Endothelial cell of umbilical vein (primary cell): ENCODE data around the gene CCIN. TPM values are rescaled to one million over a fixed set of nuclear protein-coding genes. Genes with fewer than 3 reads are reported as not detected.

Experiments used
- BruUV-seq: library from RNA; stranded (reverse); fragments of 400-500 nt; replicated peaks from 2 replicates; lab custom pipeline; 2021; lab: Mats Ljungman, UMichigan
- CTCF ChIA-PET: fragments of 300-600, 350-600 bp; sonication (Branson Sonifier 250); formaldehyde crosslinking; loops from one replicate; lab custom pipeline; 2021; ENCODE audit warnings: antibody characterized with exemption, inconsistent platforms; lab: Charles Lee
- POLR2A ChIA-PET: fragments of 300-600, 350-600 bp; sonication (Branson Sonifier 250); formaldehyde crosslinking; loops from one replicate; lab custom pipeline; 2021; ENCODE audit warnings: antibody characterized with exemption, inconsistent platforms; lab: Charles Lee
- DNase-seq: peaks from one replicate; pipeline ENCODE4 v3.0.0-alpha.2; 2011; ENCODE audit warnings: low read depth, low spot score
- FAIRE-seq: peaks from 2 replicates; lab custom pipeline; 2011; peaks lifted over from hg19 to GRCh38; lab: Jason Lieb, UNC
- H2AFZ ChIP-seq: 2 replicates; pipeline ENCODE4 v1.6.0; 2012; ENCODE audit warnings: low read depth, low read length, control low read depth, inconsistent platforms
- H3K27ac ChIP-seq: 2 replicates; pipeline ENCODE4 v1.5.1; 2011; ENCODE audit warnings: low read depth, mild to moderate bottlenecking, control low read depth, low read length, moderate library complexity; ENCODE audit not compliant: insufficient read depth
- H3K27me3 ChIP-seq, 2 experiments: 2 replicates each; pipeline versions ENCODE4 v1.6.0 to v1.6.1; 2011; ENCODE audit warnings: low read length in 2 of 2, mixed read lengths in 1 of 2; ENCODE audit not compliant: control insufficient read depth in 2 of 2, insufficient read depth in 2 of 2
- H3K36me3 ChIP-seq, 2 experiments: 2 replicates in 1 of 2; 3 replicates in 1 of 2; pipeline ENCODE4 v1.5.1; 2011; ENCODE audit warnings: low read length in 2 of 2, mild to moderate bottlenecking in 1 of 2, moderate library complexity in 1 of 2; ENCODE audit not compliant: control insufficient read depth in 2 of 2, insufficient read depth in 2 of 2; ENCODE audit errors: extremely low read depth in 1 of 2
- H3K4me1 ChIP-seq: 3 replicates; pipeline ENCODE4 v1.5.1; 2011; ENCODE audit warnings: mild to moderate bottlenecking, low read length; ENCODE audit not compliant: control insufficient read depth, insufficient read depth; ENCODE audit errors: extremely low read depth
- H3K4me2 ChIP-seq: 2 replicates; pipeline ENCODE4 v1.6.1; 2011; ENCODE audit warnings: low read length, control low read depth, mixed read lengths; ENCODE audit not compliant: insufficient read depth
- H3K4me3 ChIP-seq, 3 experiments: fragments of 200-600 bp in 1 of 3; sonication (generic), shearing (Covaris generic) in 1 of 3; replicated peaks in 1 of 3; 2 replicates each; pipeline ENCODE4 v1.5.1; 2011 to 2016; ENCODE audit warnings: control low read depth in 3 of 3, low read length in 3 of 3, mild to moderate bottlenecking in 2 of 3, inconsistent platforms in 1 of 3, low read depth in 1 of 3, moderate library complexity in 1 of 3; ENCODE audit not compliant: insufficient read depth in 1 of 3
- H3K79me2 ChIP-seq: 2 replicates; pipeline ENCODE4 v1.6.0; 2012; ENCODE audit warnings: low read length, inconsistent platforms; ENCODE audit not compliant: control insufficient read depth, insufficient read depth
- H3K9ac ChIP-seq: replicated peaks from 2 replicates; pipeline ENCODE3; 2011; ENCODE audit warnings: low read length, control low read depth; ENCODE audit not compliant: insufficient read depth; ENCODE audit errors: extremely low read depth
- H3K9me1 ChIP-seq: replicated peaks from 3 replicates; pipeline ENCODE4 v1.6.0; 2011; ENCODE audit warnings: mild to moderate bottlenecking, low read length; ENCODE audit not compliant: control insufficient read depth, insufficient read depth; ENCODE audit errors: extremely low read depth
- H3K9me3 ChIP-seq: replicated peaks from 2 replicates; pipeline ENCODE4 v1.5.1; 2012; ENCODE audit warnings: low read length, inconsistent platforms; ENCODE audit not compliant: control insufficient read depth, insufficient read depth
- H4K20me1 ChIP-seq: replicated peaks from 2 replicates; pipeline ENCODE3; 2011; ENCODE audit warnings: mild to moderate bottlenecking, low read length; ENCODE audit not compliant: control insufficient read depth, insufficient read depth; ENCODE audit errors: extremely low read depth
- CTCF ChIP-seq, 2 donors: IDR thresholded peaks; 1 replicate in 1 of 2; 2 replicates in 1 of 2; pipeline ENCODE4 v1.5.1; 2011; ENCODE audit warnings: low read length in 2 of 2, mild to moderate bottlenecking in 2 of 2, moderate library complexity in 2 of 2, control low read depth in 1 of 2, inconsistent platforms in 1 of 2, low read depth in 1 of 2; ENCODE audit not compliant: insufficient read depth in 1 of 2; ENCODE audit errors: extremely low read depth in 1 of 2
- EZH2 ChIP-seq: IDR thresholded peaks from 2 replicates; pipeline ENCODE4 v1.6.1; 2012; ENCODE audit warnings: borderline replicate concordance, low read depth, mild to moderate bottlenecking, moderate library complexity, low read length, inconsistent platforms; ENCODE audit not compliant: severe bottlenecking
- GATA2 ChIP-seq: IDR thresholded peaks from 2 replicates; pipeline ENCODE4 v1.7.0; 2011; ENCODE audit warnings: low read depth, mild to moderate bottlenecking, moderate library complexity, mixed read lengths, low read length; ENCODE audit not compliant: insufficient read length, insufficient read depth
- JUN ChIP-seq: IDR thresholded peaks from 2 replicates; pipeline ENCODE4 v1.6.1; 2011; ENCODE audit warnings: borderline replicate concordance, low read depth; ENCODE audit not compliant: insufficient read length, insufficient read depth
- MYC ChIP-seq: IDR thresholded peaks from one replicate; pipeline ENCODE4 v1.6.1; 2011; ENCODE audit warnings: mild to moderate bottlenecking, low read depth, low read length
- POLR2AphosphoS5 ChIP-seq: IDR thresholded peaks from 2 replicates; pipeline ENCODE4 v1.6.1; 2012; ENCODE audit warnings: low read depth, mild to moderate bottlenecking, control low read depth, low read length, moderate library complexity; ENCODE audit not compliant: insufficient read depth
- dilution Hi-C: fragments of 300-500 bp; cut with MboI; formaldehyde crosslinking; loops from one replicate; pipeline ENCODE4 v1.15.0; 2019; ENCODE audit warnings: low sequenced_read_pairs; ENCODE audit not compliant: extremely low pct_ligation_motif_present
- intact Hi-C: fragments of 100-400 bp; cut with micrococcal nuclease; formaldehyde crosslinking; loops from one replicate; pipeline ENCODE4 v1.10.0; 2022
- polyA plus RNA-seq, 4 experiments: library from polyadenylated mRNA; depleted of rRNA in 3 of 4; stranded (reverse) in 3 of 4; unstranded in 1 of 4; fragments of >200 nt; gene quantifications; 2 replicates each; pipeline versions ENCODE4 v1.2.1 to v1.2.3, GENCODE V29; 2011 to 2012; ENCODE audit warnings: missing spikeins in 1 of 4
- total RNA-seq: library from RNA; stranded (reverse); gene quantifications from 2 replicates; pipeline ENCODE4 v1.2.3, GENCODE V29; 2021

The CCIN gene
- total and polyA plus RNA-seq, 2 donors (not counting 3 experiments of a cell fraction or from before 2014, with no cell fraction given), result 0.22 to 1.2 TPM

- H4K20me1 ChIP-seq, result no peaks in the 10 kb centered on the region
- no peak overlapping the region for H3K9ac ChIP-seq
- H3K36me3 ChIP-seq, result no peaks in the 10 kb centered on the region
- DNase-seq (no peak), FAIRE-seq (no peak)
- H3K27ac ChIP-seq, result no peak overlapping the region
- peaks cover 20% of the 10 kb centered on the region for H3K4me1 ChIP-seq
- H3K4me2 ChIP-seq, result no peak overlapping the region
- no TSS peak for BruUV-seq
- H3K27me3 ChIP-seq, result no peaks in the 10 kb centered on the region
- H3K4me3 ChIP-seq, result no peak overlapping the region
- H3K9me1 ChIP-seq, result no peaks in the 10 kb centered on the region
- ChIA-PET POLR2A (no interaction called here), CTCF (no interaction called here)
- no peak overlapping the region for H2AFZ ChIP-seq
- dilution Hi-C loops (no loop called here), intact Hi-C loops (no loop called here)
- no peaks in the 10 kb centered on the region for H3K79me2 ChIP-seq
- TF ChIP-seq MYC (no peak), GATA2 (no peak), POLR2AphosphoS5 (no peak), CTCF (IDR thresholded peaks at IDR 0.05; ENCODE audit: extremely low read depth in 1 of 2, insufficient read depth in 1 of 2, low read depth in 1 of 2, low read length in 2 of 2) (no peak), JUN (no peak), EZH2 (no peak)
- H3K9me3 ChIP-seq, result no peaks in the 10 kb centered on the region
Observed at GRCh38 chr9:36158122-36158521, 11.1 kb upstream of the CCIN start.
